ENCODE data around the gene FDCSP.
"Not testable (repeated sequence)": the region's sequence is repeated elsewhere in the genome, so short reads cannot be mapped to it uniquely, and the experiment has no call there.

FDCSP gene

GRCh38 chr4:70239884-70240591 is 14.1 kb downstream of the FDCSP start:
- no peak for DNase-seq (ENCODE audit: low read depth)

GRCh38 chr4:70242297-70242696 is 16.4 kb downstream of the FDCSP start, which contains the start of gene CSN3:
Gene CSN3 (plus strand): TSS chr4:70242597. CDS start chr4:70244820, 2,223 bp downstream.
- not testable (repeated sequence) for DNase-seq (ENCODE audit: low read depth)

GRCh38 chr4:70243091-70243490 is 17.2 kb downstream of the FDCSP start:
- DNase-seq (ENCODE audit: low read depth), result no peak

GRCh38 chr4:70251250-70251944 is 25.5 kb downstream of the FDCSP start:
- DNase-seq (ENCODE audit: low read depth), result no peak

- no peak for DNase-seq (ENCODE audit: low read depth)
These were observed 26.0 kb downstream of the FDCSP start for GRCh38 chr4:70251945-70252277.

- no peak for DNase-seq (ENCODE audit: low read depth)
These were observed 43.8 kb downstream of the FDCSP start for GRCh38 chr4:70269674-70270073.

- DNase-seq (ENCODE audit: low read depth), result no peak
These were observed 51.2 kb downstream of the FDCSP start for GRCh38 chr4:70277121-70277520.

GRCh38 chr4:70280567-70280966 is 54.6 kb downstream of the FDCSP start:
- no peak for DNase-seq (ENCODE audit: low read depth)
